ELR (cell line): ENCODE results near the gene PLA2G6.

Source experiments
- DNase-seq: peaks from one replicate; pipeline ENCODE4 v3.0.0-alpha.2; 2015; ENCODE audit warnings: low read depth

PLA2G6 gene

GRCh38 chr22:38069372-38070249 is 112.0 kb downstream of the PLA2G6 start:
- DNase-seq: peak; percentile 18

- DNase-seq: no peak
Measured at GRCh38 chr22:38068641-38069371, 112.8 kb downstream of the PLA2G6 start.

DNA sequence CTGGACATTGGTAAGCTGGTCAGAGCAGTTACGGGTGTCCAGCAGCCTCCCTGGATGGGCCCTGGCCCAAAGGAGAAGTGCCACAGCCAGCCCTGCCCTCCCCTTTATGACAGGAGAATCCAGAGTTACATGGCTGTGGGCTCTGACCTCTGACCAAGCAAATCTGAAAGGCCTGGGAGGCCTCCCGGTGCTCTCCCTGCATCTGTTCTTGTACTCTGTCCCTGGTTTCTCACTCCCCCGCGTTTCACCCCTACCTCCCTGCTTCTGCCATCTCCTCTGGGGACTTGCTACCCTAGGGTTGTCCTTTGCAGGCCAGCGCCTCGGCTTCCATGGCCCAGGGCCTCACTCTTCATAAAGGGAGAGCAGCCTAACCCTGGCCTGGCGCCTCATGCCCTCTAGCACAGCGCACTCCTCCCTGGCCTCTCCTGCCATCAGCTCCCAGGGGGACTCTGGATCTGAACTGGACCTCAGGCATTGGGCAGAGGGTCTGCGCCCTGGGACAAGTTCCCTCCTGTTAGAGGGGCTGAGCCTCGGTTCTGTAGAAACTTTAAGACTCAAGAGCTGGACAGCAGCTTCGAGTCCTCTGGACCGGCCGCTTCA is 113.8 kb downstream of the PLA2G6 start:
- no peak for DNase-seq

DNA sequence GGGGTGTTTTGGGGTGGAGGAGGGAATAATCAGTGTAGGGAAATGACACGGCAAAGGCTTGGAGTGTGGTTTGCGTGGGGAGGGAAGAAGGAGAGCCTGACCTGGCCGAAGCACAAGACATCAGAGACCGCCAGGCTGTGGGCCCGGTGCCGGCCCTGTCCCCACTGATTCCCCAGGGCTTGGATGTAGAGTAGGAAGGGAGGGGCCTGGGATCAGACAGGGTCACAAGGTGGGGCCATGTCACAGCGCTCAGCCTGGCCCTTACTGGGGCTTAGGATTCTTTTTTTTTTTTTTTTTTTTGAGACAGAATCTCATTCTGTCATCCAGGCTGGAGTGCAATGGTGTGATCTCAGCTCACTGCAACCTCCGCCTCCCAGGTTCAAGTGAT is 114.6 kb downstream of the PLA2G6 start:
- DNase-seq: no peak

GRCh38 chr22:38066381-38067027 is 115.1 kb downstream of the PLA2G6 start:
- no peak for DNase-seq

DNA sequence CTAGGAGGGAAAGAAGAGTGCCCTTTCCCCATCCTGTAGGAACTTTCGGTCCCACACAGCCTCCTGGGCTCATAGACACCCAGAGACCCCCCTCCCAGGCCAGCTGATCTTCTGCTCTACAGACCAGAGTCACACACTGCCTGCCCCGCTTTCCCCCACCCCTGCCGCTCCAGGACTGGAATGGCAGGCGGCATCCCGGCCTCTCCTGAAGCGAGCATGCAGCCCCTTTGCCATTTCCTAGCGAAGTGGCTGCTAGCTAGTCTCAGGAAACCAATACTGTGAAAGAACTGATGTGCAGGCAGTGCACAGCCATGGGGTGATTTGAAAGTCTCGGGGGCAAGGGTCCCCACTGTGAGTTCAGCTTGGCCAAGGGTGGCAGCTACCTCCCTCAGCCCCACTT is 116.1 kb downstream of the PLA2G6 start:
- no peak for DNase-seq

- no peak for DNase-seq
Measured at GRCh38 chr22:38062791-38063190, 118.8 kb downstream of the PLA2G6 start.
